Stimulated activated CD8-positive, alpha-beta memory T cell treated with anti-CD3 and anti-CD28 coated beads, Interleukin-7, amount 100 ng/mL, for 4 hours (primary cell): Measurements from ENCODE around the gene ELOVL6.
A peak's percentile ranks its signal among the peaks of the same experiment; 100 is the strongest.
"Not testable (repeated sequence)": the region's sequence is repeated elsewhere in the genome, so short reads cannot be mapped to it uniquely, and the experiment has no call there.

Experiments used
- DNase-seq, 2 donors: peaks; one replicate each; pipeline ENCODE4 v3.0.0-alpha.2; 2020; ENCODE audit warnings: low read depth in 2 of 2

The ELOVL6 gene

DNA sequence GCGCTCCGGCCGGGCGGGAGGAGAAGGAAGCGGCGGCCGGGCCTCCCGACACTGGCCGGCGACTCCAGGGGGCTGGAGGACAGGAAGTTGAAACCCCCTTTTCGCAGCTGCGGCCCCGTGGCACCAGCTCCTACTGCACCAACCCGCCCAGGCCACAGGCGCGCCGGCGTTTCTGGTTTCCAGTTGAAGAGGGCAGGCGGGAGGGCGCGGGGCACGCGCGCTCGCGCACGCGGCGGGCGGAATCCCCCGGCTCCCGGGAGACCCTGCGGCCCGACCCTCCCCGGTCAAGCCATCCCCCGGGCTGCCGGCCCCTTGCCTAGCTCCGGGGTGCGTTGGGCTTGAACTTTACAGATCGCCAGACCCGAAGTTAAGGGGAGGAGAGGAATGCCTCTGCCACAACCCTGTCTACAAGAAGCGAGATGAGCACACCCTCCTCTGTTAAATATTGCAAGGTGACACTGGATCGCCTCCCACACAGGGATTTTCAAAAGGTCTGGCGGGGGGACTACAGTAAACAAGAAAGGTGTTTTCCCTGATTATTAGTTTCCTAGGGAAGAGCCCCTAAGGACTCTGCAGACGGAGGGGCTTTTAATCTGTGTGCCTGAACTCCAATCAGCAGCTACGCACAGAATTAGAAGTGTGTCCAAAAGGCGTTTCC lies 1.4 kb downstream of the ELOVL6 start:
- DNase-seq: peak; percentile 18 to 57

DNA sequence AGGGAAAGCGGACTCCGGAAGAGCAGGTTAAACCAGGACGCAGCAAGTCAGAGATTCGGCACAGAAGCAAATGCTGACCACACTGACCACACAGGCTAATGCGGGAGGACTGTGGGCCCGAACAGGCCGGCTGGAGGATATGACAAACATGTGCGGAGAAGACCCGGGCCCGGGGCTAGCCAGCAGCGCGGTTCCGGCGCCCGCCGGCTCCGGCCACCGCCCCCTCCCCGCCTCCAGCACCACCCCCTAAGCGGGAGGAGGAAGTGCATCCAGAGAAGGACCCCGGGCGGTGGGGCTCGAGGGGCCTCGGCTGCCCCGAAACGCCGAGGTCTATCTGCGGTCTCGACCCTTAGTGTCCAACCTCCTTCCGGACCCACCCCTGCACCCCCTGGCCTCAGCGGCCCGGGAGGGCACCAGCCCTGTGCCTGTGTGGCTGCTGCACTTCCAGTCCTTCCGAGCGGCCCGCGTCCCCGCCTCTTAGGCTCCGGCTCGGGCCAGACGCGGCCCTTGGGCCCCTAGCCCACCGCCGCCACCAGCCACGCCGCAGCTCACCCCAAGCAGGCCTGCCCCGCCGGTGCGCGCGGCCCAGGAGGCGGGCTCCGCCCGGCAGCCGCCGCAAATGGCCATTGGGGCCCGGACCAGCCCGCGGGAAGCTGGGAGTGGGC lies 2.1 kb downstream of the ELOVL6 start:
- DNase-seq: peak in 1 of 2 donors; percentile 30

DNA sequence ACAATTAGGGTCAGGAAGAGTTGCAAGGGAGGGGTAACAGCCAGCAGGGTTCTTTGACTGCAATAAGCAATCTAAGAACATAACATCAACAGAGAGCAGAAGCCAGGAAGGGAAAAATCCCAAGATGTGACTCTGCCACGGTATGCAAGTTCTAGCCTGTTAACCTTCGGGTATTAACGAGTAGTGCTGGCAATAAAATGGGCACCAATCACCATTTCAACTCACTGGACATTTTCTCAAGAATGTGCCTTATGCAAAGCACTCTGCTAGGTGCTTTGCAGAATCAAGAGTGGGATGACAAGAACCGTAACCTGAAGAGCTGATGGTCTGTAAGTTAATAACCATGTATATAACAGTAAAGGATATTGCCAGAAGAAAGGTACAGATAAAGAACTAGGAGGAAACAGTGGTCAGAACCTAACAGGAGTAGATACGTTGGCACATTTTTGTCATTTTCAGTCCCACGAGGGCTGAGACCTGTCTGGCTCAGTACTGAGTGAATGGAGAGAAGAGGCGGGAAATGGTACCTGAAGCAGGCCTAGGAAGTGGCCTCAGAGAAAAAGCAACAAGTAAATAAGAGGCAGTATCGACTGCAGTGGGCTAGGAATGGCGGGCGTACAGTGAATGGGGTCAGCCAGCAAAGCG lies 2.7 kb downstream of the ELOVL6 start:
- no peak for DNase-seq

DNA sequence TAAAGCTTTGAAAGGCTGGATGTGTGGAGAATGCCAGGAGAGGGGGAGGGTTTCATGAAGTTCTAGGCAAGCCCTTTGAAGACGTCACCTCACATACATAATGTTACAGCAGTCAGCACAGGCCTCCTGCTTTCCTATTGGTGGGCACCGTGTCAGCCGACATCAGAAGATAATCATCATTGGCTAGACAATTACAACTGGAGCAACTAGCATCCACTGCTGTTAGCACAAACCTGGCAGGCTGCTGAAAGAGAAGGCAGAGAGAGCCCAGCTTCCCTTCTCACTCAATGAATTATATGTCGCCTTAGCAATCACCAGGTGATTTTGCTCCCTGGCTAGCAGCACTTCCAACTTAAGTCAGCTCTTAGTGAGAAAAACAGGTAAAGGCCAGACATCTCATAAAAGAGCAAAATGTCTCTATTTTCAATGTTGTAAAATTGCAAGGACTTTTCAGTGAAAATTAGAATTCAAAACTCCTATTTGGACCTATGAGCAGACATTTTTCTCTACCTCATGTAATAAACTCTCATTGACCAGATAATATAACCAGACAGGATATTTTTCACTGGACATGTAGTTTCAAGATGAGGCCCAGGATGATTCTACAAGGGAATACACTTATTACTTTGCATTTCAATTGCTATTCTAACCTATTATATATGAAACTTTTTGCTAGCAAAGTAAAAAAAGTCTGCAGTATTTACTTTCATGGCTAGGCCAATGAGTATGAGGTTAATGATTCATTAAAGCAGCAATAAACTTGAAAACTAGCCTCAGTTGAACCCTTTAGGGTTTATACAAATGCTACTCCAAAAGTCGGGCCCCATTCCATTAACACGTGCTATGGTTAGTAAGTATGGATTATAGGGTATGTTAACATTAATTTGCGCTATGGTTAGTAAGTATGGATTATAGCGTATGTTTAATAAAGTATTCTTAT lies 4.3 kb downstream of the ELOVL6 start:
- peak; percentile 62 to 69 for DNase-seq

DNA sequence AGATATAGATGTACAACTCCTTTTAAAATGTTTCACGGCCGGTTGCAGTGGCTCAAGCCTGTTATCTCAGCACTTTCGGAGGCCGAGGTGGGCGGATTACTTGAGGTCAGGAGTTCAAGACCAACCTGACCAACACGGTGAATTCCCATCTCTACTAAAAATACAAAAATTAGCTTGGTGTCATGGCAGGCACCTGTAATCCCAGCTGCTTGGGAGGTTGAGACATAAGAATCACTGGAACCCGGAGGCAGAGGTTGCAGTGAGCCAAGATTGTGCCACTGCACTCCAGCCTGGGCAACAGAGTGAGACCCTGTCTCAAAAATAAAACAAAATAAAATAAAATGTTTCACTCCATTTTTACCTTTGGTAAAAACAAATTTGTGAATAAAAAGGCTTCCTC lies 5.1 kb downstream of the ELOVL6 start:
- not testable (repeated sequence) for DNase-seq

DNA sequence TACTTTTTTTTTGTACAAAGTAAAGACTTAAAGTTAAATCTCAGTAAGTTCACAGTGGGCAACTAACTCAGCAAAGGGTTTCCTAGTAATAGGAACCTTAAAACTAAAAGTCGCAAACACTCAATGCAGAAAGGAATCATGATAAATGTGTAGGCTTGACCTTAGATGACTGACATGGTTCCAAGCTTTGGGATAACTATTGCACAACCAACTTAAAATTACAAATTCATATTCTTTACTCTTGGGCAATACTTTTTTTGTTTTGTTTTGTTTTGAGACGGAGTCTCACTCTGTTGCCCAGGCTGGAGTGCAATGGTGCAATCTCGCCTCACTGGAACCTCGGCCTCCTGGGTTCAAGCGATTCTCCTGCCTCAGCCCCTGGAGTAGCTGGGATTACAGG lies 8.2 kb downstream of the ELOVL6 start:
- DNase-seq: no peak

DNA sequence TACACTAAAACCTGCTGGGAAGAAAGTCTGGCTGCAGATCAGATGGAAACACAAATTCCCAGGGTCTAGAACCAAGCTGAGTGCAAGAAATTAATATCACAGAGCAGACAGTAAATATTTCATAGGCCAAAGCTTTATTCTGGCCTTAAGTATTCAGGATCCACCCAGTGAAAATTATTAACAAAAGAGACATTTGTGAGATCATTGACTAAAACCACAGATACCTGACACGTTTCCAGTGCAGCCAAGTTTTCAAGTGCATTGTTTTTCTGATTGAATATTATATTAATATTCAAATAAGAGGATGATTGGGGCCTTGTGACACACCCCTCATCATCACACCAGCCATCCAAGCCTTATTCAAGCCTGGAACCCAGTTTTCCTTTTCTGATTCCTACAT lies 10.3 kb downstream of the ELOVL6 start:
- DNase-seq: no peak

DNA sequence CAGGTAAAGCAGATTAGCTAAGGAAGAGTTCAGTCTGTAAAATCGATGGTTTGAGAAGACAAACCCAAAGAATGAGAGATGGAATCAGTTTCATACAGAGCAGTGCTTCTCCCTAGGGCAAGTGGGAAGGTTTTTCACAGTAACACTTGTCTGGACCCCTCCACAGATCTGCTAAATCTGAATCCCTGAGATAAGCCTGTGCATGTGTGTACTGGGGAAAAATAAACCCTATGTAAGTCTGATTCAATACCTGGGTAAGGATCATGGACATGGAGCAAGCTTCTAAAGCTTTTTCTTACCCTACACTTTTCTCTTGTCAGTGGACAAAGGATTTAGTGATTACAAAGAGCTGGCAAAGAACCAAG lies 13.6 kb downstream of the ELOVL6 start:
- no peak for DNase-seq

DNA sequence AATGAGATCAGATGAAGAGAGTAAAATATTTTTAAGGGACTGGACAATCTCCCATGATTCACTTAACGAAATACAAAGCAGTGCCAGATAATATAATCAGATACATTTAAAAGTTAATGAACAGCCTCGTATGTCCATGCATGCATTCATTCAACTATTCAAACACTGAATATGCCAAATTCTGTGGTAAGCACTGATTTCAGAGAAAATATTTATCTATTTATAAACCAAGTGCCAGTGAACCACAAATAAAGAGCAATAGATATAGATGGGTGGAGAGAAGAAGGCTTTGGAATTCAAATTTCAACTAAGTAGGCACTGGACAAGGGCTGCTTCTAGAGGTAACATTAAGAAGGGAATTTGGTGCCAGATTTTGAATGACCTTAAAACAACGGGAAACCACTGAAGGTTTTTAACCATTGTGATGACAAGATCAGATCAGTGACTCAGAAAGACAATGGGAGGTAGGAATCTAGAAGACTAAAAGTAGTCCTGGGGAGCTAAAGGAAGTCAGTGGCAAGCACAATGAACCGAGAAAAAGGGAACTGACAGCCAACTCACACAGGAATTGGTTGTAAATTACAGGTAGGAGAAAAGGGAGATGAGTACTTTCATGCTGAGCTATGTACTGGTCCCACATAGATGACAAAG lies 14.2 kb downstream of the ELOVL6 start:
- DNase-seq: no peak

DNA sequence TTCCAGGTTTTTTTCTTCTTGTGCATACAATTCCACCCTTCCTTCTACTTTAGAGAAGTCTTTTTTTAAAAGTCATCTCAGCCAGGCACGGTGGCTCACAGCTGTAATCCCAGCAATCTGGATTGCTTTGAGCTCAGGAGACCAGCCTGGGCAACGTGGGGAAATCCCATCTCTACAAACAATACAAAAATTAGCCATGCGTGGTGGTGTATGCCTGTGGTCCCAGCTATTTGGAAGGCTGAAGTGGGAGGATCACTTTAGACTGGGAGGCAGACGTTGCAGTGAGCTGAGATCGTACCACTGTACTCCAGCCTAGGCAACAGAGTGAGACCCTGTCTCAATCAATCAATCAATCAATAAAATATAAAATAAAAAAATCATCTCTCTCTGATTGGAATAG lies 14.8 kb downstream of the ELOVL6 start:
- no peak for DNase-seq

DNA sequence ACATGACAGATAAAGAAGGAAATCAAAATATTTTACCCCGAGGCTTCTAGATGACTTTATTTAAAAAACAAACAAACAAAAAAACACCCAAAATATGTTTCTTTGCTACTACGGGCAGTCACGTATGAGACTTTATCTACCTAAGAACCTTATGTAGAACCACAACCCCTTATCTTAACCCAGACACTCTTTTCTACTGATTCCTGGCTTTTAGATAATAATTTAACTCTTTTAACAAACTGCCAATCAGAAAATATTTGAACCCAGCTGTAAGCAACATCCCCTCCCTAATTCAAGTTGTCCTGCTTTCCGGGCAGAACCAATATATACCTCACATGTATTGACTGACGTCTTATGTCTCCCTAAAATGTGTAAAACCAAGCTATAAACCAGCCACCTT lies 15.4 kb downstream of the ELOVL6 start:
- DNase-seq: no peak

DNA sequence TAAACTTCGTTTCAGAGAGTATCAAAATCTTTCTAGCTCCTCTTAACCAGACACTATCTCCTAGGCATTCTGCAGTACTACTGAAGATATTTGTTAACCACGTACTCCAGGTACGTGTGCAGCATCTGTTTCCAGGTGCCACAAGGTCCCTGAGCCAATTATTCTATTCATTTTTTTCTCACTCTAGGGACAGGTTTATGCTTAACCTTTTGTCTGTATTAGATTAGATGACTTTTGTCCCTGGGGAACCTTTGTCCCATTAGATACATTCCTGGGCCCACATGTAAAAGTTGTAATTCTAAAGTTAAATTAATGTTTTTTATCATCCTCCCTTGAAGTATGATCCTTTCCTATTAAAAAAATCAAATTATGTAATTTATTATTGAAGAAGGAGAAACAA lies 16.5 kb downstream of the ELOVL6 start:
- no peak for DNase-seq

DNA sequence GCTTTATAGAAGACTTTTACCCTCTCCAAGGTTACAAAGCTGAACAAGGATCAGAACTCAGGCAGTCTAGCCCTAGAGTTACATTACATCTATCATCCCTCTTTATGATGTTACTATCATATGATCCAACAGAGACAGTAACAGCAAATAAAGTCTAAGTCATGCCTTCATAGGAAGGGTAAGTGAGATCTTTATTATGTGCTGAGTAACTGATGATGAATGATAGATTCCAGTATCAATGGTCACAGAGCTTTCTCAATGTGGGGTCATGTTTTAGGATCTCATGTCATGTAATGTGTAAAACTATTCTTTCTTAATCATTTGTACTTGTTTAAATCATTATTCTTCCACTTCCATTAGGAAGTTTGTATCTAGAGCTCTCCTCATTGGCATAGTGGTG lies 22.8 kb downstream of the ELOVL6 start:
- no peak for DNase-seq

DNA sequence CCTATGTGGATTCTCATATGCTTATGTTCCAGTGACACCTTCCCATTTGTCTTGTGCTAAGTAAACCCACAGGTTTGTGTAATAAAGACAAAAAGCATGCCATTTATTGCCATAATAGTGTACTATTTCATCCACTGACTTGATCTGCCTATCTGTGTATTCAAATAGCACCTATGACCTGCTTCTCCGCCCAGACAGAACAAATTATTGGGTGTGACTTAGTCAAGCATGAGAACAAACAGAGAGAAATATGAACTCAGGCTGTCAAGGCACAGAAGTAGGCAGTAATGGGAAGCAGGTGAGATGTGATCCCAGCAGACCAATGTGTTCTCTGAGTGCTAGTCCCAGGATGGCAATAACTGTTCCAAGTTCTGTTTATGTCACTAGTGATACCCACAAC lies 25.4 kb downstream of the ELOVL6 start:
- DNase-seq: no peak

DNA sequence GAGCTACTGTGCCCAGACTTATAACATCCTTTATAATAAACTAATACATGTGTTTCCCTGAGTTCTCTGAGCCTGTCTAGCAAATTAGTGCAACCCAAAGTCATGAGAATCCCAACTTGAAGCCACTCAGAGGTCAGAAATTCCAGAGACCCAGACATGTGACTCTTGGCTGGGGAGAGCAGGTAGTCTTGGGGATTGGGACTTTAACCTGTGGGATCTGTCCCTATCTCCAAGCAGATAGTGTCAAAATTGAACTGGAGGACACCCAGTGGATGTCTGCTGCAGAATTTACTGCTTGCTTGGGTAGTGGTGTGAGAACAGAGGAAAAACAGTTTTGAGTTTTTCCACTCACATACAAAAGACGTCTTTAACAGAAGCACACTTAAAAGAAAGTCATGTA lies 26.4 kb downstream of the ELOVL6 start:
- DNase-seq: no peak

DNA sequence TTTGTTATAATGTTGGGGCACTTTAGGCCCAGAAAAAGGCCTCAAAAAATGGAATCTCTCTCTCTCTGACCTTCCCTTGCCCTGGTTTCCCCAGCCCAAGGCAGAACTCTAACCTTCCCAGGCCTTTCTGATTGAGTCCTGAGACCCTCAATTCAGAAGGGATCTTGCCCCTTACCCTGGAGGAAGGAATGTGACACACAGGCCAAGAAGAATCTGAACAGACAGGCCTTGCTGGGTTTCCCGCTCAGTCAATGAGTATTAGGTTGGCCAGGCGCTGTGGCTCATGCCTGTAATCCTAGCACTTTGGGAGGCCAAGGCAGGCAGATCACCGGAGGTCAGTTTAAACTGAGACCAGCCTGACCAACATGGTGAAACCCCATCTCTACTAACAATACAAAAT lies 27.6 kb downstream of the ELOVL6 start:
- DNase-seq: no peak

DNA sequence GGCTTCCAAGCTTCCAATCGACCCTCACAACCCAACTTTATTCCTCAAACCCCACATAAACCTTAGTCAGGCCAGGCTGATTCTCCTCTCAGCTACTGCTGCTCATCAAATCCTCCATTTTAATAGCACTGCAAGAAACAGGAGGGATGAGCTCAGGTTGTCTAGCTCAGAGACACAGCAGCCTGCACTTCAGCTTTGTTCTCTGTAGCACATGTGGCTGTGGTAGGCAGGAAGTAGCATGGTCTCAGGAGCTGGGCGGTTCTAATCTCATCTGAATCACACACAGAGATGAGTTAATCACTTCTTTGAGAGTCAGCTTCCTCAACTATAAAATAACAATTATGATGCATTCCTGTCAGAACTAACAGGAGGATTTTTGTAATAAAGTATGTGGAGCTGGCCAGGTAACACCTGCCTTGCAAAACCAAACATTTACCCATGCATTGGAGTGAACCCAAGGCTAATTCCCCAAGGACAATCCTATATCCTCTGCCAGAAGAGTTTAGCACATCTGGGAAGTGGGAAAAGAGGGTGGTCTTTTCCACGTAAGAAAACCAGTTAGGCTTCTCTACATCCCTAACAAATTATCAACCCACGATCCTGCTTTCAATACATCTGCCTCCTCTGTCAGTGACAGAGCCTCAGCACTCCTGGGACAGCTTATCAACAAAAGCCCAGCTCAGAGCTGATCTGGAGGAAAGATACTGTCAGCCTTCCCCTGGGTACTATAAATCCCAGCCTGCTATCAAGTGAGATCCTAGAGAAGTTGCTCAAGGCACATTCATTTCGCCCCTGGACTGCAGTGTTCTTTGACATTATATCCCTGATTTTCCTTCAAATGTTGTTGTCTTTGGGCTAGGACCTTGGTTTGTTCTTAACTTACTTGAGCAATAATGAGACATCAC lies 32.8 kb downstream of the ELOVL6 start:
- DNase-seq: peak; percentile 52 to 58

DNA sequence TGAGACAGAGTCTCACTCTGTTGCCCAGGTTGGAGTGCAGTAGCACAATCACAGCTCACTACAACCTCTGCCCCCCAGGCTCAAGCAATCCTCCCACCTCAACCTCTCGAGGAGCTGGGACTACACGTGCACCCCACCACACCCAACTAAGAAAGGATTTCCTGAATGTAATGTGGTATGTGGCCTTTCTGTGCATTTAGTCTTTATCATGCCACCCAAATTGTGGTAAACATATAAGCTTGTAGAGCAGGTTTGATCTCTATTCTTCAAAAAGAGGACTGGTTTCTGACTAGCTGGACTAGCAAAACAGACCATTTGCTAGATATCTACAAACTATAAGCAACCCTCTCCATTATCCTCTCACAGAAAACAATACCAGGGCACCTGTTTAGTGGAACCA lies 33.6 kb downstream of the ELOVL6 start:
- DNase-seq: no peak

DNA sequence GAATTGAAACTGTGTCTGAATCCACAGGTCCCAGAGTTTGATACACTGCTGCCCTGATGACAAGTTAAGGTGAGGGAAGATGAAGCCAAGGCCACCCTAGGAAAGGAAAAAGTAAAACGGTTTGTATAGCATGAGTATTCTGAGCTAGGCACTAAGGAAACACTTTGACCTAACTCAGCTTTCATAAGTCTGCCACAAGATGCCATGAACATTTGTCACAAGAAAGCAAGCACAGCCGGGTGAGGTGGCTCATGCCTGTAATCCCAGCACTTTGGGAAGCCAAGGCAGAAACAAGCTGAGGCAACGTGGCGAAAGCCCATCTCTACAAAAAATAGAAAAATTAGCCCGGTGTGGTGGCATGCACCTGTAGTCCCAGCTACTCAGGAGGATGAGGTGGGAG lies 34.2 kb downstream of the ELOVL6 start:
- no peak for DNase-seq

DNA sequence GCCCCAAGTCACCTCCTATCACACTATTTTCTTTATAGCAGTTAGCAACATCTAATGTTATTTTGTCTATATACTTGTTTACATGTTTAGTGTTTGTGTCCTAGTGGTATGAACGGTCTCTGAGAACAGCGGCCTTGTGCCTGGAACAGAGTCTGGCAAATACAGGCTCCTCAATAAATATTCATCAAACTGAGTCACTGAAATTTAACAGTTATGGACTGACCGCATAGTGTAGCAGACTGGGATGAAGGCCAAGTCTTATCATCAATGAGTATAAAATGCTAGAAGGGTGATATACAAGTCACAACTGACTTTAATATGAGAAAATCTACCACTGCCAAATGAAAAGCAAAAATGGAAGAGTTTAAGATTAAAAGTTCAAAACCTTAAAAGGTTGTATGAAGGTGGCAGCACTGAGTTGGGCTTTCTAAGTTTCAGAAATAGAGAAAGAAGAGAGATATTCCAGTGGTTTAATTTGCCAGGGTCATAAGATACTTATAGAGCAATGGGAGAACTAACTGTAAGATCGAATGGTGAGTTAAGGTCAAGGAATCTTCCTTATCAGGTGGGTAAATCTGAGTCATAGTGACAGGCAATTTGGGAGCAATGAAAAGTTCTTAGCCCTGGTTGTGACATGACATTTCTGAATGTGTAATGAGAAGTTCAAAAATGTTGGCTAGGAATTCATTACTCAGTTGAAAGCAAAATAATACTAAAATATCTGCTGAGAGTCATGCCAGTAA lies 34.9 kb downstream of the ELOVL6 start:
- DNase-seq: no peak
